WERI-Rb-1 (cell line): Measurements from ENCODE around the gene NUDCD3.

Experiments
- DNase-seq: peaks from one replicate; pipeline ENCODE4 v3.0.0-alpha.2; 2020
- H3K27ac ChIP-seq: fragments of 250-450 bp; sonication (Bioruptor Pico); 2 replicates; pipeline ENCODE4 v1.5.1; 2020; ENCODE audit warnings: mild to moderate bottlenecking, moderate library complexity
- H3K27me3 ChIP-seq: fragments of 250-450 bp; sonication (Bioruptor Pico); 2 replicates; pipeline ENCODE4 v1.5.1; 2021; ENCODE audit warnings: mild to moderate bottlenecking, low read depth, moderate library complexity; ENCODE audit not compliant: insufficient read depth, severe bottlenecking
- H3K36me3 ChIP-seq: fragments of 250-450 bp; sonication (Bioruptor Pico); 2 replicates; pipeline ENCODE4 v1.5.1; 2020; ENCODE audit warnings: mild to moderate bottlenecking, moderate library complexity
- H3K4me3 ChIP-seq: 2 replicates; pipeline ENCODE4 v1.5.1; 2011; ENCODE audit warnings: low read depth, mild to moderate bottlenecking, control low read depth, low read length
- H3K9me3 ChIP-seq: fragments of 250-450 bp; sonication (Bioruptor Pico); 2 replicates; pipeline ENCODE4 v1.5.1; 2021; ENCODE audit warnings: mild to moderate bottlenecking, moderate library complexity; ENCODE audit not compliant: severe bottlenecking
- CTCF ChIP-seq: IDR thresholded peaks from 2 replicates; pipeline ENCODE4 v1.5.1; 2011; ENCODE audit warnings: low read depth, mild to moderate bottlenecking, control low read depth, inconsistent platforms, low read length

The NUDCD3 gene

GRCh38 chr7:44411306-44411705, 79.2 kb downstream of the NUDCD3 start:
- Histone ChIP-seq H3K9me3 (no peaks in the 10 kb centered on the region), H3K36me3 (peaks cover 4% of the 10 kb centered on the region), H3K27me3 (no peaks in the 10 kb centered on the region), H3K27ac (no peak overlapping the region), H3K4me3 (no peak overlapping the region)
- no peak for TF ChIP-seq CTCF
- DNase-seq: no peak

- no peaks in the 10 kb centered on the region for H3K27me3 ChIP-seq
- peaks cover 13% of the 10 kb centered on the region for H3K36me3 ChIP-seq
- no peak for DNase-seq
- H3K9me3 ChIP-seq: no peaks in the 10 kb centered on the region
- no peak overlapping the region for H3K4me3 ChIP-seq
- no peak overlapping the region for H3K27ac ChIP-seq
- TF ChIP-seq CTCF: no peak
Observed at GRCh38 chr7:44408596-44408995, 81.9 kb downstream of the NUDCD3 start.

GRCh38 chr7:44403775-44404174, 86.7 kb downstream of the NUDCD3 start:
- no peaks in the 10 kb centered on the region for H3K9me3 ChIP-seq
- DNase-seq: no peak
- H3K27me3 ChIP-seq: no peaks in the 10 kb centered on the region
- H3K36me3 ChIP-seq: peaks cover 25% of the 10 kb centered on the region
- no peak overlapping the region for H3K27ac ChIP-seq
- no peak for TF ChIP-seq CTCF
- no peak overlapping the region for H3K4me3 ChIP-seq

- Histone ChIP-seq H3K9me3 (no peaks in the 10 kb centered on the region), H3K36me3 (peaks cover 25% of the 10 kb centered on the region), H3K27me3 (no peaks in the 10 kb centered on the region), H3K4me3 (no peak overlapping the region), H3K27ac (no peak overlapping the region)
- TF ChIP-seq CTCF: no peak
- no peak for DNase-seq
Observed at GRCh38 chr7:44403176-44403759, 87.2 kb downstream of the NUDCD3 start.

- Histone ChIP-seq H3K9me3 (no peaks in the 10 kb centered on the region), H3K4me3 (no peak overlapping the region), H3K36me3 (peaks cover 25% of the 10 kb centered on the region), H3K27ac (no peak overlapping the region), H3K27me3 (no peaks in the 10 kb centered on the region)
- no peak for TF ChIP-seq CTCF
- DNase-seq: no peak
Observed at GRCh38 chr7:44402401-44403060, 87.9 kb downstream of the NUDCD3 start.

- Histone ChIP-seq H3K4me3 (no peak overlapping the region), H3K9me3 (no peaks in the 10 kb centered on the region), H3K36me3 (peaks cover 25% of the 10 kb centered on the region), H3K27me3 (no peaks in the 10 kb centered on the region), H3K27ac (no peak overlapping the region)
- no peak for DNase-seq
- TF ChIP-seq CTCF: no peak
Observed at GRCh38 chr7:44401692-44402091, 88.8 kb downstream of the NUDCD3 start.
